Smooth muscle cell (in vitro differentiated cells): Measurements from ENCODE around the gene GPS1. TPM values are rescaled to one million over a fixed set of nuclear protein-coding genes. Genes with fewer than 3 reads are reported as not detected.

Experiments
- DNase-seq: peaks from one replicate; lab custom pipeline; 2025; ENCODE audit not compliant: unreplicated experiment; lab: John Stamatoyannopoulos, UW
- H2AFZ ChIP-seq: fragments of 200-600 bp; sonication (generic); 2 replicates; pipeline ENCODE4 v1.6.0; 2016; ENCODE audit warnings: antibody characterized with exemption, low read depth, mild to moderate bottlenecking
- H3F3A ChIP-seq: fragments of 200-600 bp; sonication (generic); 2 replicates; pipeline ENCODE4 v1.6.0; 2017; ENCODE audit warnings: antibody characterized with exemption, low read depth
- H3K27ac ChIP-seq: fragments of 200-600 bp; sonication (generic); 2 replicates; pipeline ENCODE4 v1.5.1; 2016; ENCODE audit warnings: low read depth, mild to moderate bottlenecking
- H3K27me3 ChIP-seq: fragments of 200-600 bp; sonication (generic); 2 replicates; pipeline ENCODE4 v1.6.1; 2016; ENCODE audit warnings: low read depth, mild to moderate bottlenecking
- H3K36me3 ChIP-seq: fragments of 200-600 bp; sonication (generic); 2 replicates; pipeline ENCODE4 v1.5.1; 2016; ENCODE audit warnings: low read depth
- H3K4me1 ChIP-seq: fragments of 200-600 bp; sonication (generic); 2 replicates; pipeline ENCODE4 v1.5.1; 2016; ENCODE audit warnings: low read depth
- H3K4me2 ChIP-seq: fragments of 200-600 bp; sonication (generic); 2 replicates; pipeline ENCODE4 v1.6.0; 2016; ENCODE audit warnings: mild to moderate bottlenecking
- H3K4me3 ChIP-seq: fragments of 200-600 bp; sonication (generic); 2 replicates; pipeline ENCODE4 v1.5.1; 2016; ENCODE audit warnings: mild to moderate bottlenecking
- H3K79me2 ChIP-seq: fragments of 200-600 bp; sonication (generic); 2 replicates; pipeline ENCODE4 v1.6.0; 2016; ENCODE audit warnings: low read depth, mild to moderate bottlenecking
- H3K9ac ChIP-seq: fragments of 200-600 bp; sonication (generic); 2 replicates; pipeline ENCODE4 v1.6.0; 2016; ENCODE audit warnings: low read depth
- H3K9me3 ChIP-seq: fragments of 200-600 bp; sonication (generic); replicated peaks from 2 replicates; pipeline ENCODE4 v1.5.1; 2016; ENCODE audit warnings: low read depth
- H4K20me1 ChIP-seq: fragments of 200-600 bp; sonication (generic); 2 replicates; pipeline ENCODE4 v1.6.0; 2016; ENCODE audit warnings: low read depth
- WGBS: methylation state at CpG from one replicate; pipeline ENCODE4 v1.1.7; 2016; ENCODE audit warnings: low lambda C conversion rate; 5-methylcytosine and 5-hydroxymethylcytosine counted together
- polyA plus RNA-seq: library from polyadenylated mRNA; unstranded; fragments of >200 nt; fragmentation: Nextera tagmentation; extraction: Ambion mirVana; gene quantifications from 2 replicates; pipeline ENCODE4 v1.2.1, GENCODE V29; 2016
- total RNA-seq: library from RNA; depleted of rRNA; stranded (reverse); fragments of >200 nt; gene quantifications from 2 replicates; pipeline ENCODE4 v1.2.3, GENCODE V29; 2014
- TF ChIP-seq, protein P1 (sequence below): fragments of 200-600 bp; sonication (generic); IDR thresholded peaks from 2 replicates; pipeline ENCODE4 v1.5.1; 2017; ENCODE audit warnings: borderline replicate concordance, mild to moderate bottlenecking, antibody characterized with exemption; ENCODE audit not compliant: insufficient read depth, poor library complexity, severe bottlenecking

GPS1 gene
- total and polyA plus RNA-seq, 2 experiments from 2014 or later: 93.7 to 134 TPM

DNA sequence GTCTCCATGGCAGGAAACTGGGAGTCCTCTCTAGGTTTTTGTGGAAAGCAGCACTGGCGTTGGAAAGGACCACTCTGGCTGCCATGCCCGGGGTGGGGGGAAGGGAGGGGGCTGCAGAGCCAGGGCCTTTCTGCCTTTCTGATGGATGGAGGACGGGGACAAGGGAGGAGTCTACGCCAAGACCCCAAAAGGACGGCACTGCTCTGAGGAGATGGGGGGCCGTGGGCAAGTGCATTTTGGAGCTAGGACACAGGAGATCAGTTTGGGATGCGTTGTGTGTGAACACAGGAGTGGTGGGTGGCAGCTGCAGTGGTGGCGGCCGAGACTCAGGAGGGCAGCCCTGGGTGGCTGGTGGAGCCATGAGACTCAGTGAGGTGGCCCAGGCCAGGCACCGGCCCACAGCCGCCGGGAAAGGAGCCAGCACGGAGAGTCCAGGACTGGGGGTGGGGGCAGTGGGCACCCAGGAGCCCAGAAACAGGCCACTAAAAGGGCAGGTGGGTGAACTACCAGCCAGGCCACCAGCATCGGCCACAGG is 31.1 kb upstream of the GPS1 start:
- H3K4me1 ChIP-seq: peaks cover 15% of the 10 kb centered on the region
- H3K27ac ChIP-seq: no peak overlapping the region
- H4K20me1 ChIP-seq: peaks cover 27% of the 10 kb centered on the region
- peaks cover 3% of the 10 kb centered on the region for H3K79me2 ChIP-seq
- no peaks in the 10 kb centered on the region for H3K27me3 ChIP-seq
- H2AFZ ChIP-seq: no peak overlapping the region
- H3F3A ChIP-seq: no peaks in the 10 kb centered on the region
- H3K4me2 ChIP-seq: no peak overlapping the region
- no peak overlapping the region for H3K9ac ChIP-seq
- H3K4me3 ChIP-seq: no peak overlapping the region
- TF ChIP-seq, protein P1, sequence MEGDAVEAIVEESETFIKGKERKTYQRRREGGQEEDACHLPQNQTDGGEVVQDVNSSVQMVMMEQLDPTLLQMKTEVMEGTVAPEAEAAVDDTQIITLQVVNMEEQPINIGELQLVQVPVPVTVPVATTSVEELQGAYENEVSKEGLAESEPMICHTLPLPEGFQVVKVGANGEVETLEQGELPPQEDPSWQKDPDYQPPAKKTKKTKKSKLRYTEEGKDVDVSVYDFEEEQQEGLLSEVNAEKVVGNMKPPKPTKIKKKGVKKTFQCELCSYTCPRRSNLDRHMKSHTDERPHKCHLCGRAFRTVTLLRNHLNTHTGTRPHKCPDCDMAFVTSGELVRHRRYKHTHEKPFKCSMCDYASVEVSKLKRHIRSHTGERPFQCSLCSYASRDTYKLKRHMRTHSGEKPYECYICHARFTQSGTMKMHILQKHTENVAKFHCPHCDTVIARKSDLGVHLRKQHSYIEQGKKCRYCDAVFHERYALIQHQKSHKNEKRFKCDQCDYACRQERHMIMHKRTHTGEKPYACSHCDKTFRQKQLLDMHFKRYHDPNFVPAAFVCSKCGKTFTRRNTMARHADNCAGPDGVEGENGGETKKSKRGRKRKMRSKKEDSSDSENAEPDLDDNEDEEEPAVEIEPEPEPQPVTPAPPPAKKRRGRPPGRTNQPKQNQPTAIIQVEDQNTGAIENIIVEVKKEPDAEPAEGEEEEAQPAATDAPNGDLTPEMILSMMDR: no peak
- WGBS: 88% methylated on average over 14 of the region's 14 CpGs
- H3K9me3 ChIP-seq: no peaks in the 10 kb centered on the region
- no peak for DNase-seq
- H3K36me3 ChIP-seq: no peaks in the 10 kb centered on the region

DNA sequence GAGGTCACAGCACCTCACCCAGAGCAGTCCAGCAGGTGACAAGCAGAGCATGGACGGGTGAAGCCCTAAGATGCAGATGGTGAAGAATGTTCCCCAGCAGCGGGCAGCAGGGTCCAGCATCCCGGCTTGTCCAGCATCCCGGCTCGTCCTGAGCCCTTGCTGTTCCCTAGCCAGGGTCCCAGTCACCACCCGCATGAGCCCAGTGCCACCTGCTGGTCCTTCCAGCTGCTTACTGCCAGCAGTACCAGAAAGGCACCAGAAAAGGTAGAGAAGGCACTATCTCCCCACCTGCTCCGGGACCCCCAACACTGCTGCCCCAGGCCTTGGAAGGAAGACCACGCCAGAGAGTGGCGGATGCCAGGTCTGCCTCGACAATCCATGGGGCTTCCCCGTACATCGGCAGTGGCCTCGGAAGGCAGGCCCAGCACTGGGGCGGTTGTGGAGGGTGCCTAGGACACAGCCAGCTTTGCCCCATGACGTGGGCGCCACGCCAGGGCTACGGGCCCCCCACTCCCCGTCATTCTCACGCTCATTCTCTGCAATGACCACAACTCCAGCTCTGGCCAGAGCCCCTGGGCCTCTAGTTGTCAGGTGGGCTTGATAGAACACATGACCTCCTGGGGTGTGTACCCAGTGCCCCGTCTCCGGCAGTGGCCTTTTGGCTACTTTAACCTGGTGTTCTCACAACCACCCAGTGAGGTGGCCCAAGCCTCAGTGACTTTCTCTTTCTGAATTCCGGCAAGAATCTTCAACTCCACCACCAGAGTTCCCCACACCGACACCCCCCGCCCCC is 30.4 kb upstream of the GPS1 start:
- peaks cover 3% of the 10 kb centered on the region for H3K79me2 ChIP-seq
- peak overlapping the region; percentile 98 for H3K4me2 ChIP-seq
- H2AFZ ChIP-seq: no peak overlapping the region
- no peak overlapping the region for H3K9ac ChIP-seq
- no peaks in the 10 kb centered on the region for H3K27me3 ChIP-seq
- H3K9me3 ChIP-seq: no peaks in the 10 kb centered on the region
- 84% methylated on average over 25 of the region's 25 CpGs for WGBS
- H3K4me1 ChIP-seq: peaks cover 15% of the 10 kb centered on the region
- TF ChIP-seq, protein P1: peak; percentile 61
- no peaks in the 10 kb centered on the region for H3F3A ChIP-seq
- H3K4me3 ChIP-seq: peak overlapping the region; percentile 87
- peak; percentile 18 for DNase-seq
- no peak overlapping the region for H3K27ac ChIP-seq
- H4K20me1 ChIP-seq: peaks cover 27% of the 10 kb centered on the region
- H3K36me3 ChIP-seq: no peaks in the 10 kb centered on the region

DNA sequence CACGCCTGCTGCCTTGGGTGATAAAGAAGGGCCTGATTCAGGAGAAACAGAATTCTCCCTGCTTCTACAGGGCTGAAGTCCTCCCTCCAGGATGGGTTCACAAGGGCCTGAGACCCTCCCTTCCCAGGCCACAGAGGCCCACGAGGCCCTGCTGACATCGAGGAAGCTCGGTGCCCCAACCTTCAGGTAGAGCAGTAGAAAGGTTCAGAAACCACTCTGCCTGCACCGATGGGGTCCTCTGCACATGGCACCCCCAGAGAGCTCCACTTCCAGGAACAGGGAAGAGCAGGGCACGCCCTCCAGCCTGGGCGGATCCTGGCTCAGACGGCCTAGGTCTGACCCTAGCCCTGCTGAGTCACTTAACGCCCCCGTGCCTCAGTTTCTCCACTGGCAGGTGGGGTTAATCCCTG is 29.8 kb upstream of the GPS1 start:
- H3K79me2 ChIP-seq: peaks cover 3% of the 10 kb centered on the region
- WGBS: 29% methylated on average over 10 of the region's 10 CpGs
- peak overlapping the region; percentile 98 for H3K4me2 ChIP-seq
- peak overlapping the region; percentile 87 for H3K4me3 ChIP-seq
- peaks cover 27% of the 10 kb centered on the region for H4K20me1 ChIP-seq
- no peak overlapping the region for H2AFZ ChIP-seq
- H3K9me3 ChIP-seq: no peaks in the 10 kb centered on the region
- no peak overlapping the region for H3K27ac ChIP-seq
- peak overlapping the region; percentile 77 for H3K9ac ChIP-seq
- no peaks in the 10 kb centered on the region for H3F3A ChIP-seq
- H3K4me1 ChIP-seq: peaks cover 15% of the 10 kb centered on the region
- no peaks in the 10 kb centered on the region for H3K36me3 ChIP-seq
- TF ChIP-seq, protein P1: no peak
- no peak for DNase-seq
- no peaks in the 10 kb centered on the region for H3K27me3 ChIP-seq
